Measurements from ENCODE around the gene LTBP2. TPM values are rescaled to one million over a fixed set of nuclear protein-coding genes. Genes with fewer than 3 reads are reported as not detected.

LTBP2 gene
- polyA plus RNA-seq, 1 donor from 2014 or later = 0.33 TPM

- no peaks in the 10 kb centered on the region for H3K36me3 ChIP-seq (ENCODE audit: insufficient read depth, low read length)
- TF ChIP-seq MXI1 (conservative IDR thresholded peaks at IDR 0.05; ENCODE audit: poor library complexity, severe bottlenecking) (no peak), SMC3 (conservative IDR thresholded peaks at IDR 0.05; ENCODE audit: poor library complexity) (no peak), CTCF (IDR thresholded peaks at IDR 0.05; ENCODE audit: poor library complexity, severe bottlenecking) (no peak), RAD21 (conservative IDR thresholded peaks at IDR 0.05) (no peak), REST (IDR thresholded peaks at IDR 0.05; ENCODE audit: borderline replicate concordance) (no peak), POLR2AphosphoS5 (IDR thresholded peaks at IDR 0.05) (no peak), EP300 (conservative IDR thresholded peaks at IDR 0.05; ENCODE audit: poor library complexity, severe bottlenecking) (no peak), TAF1 (IDR thresholded peaks at IDR 0.05; ENCODE audit: low read depth) (no peak), EZH2 (IDR thresholded peaks at IDR 0.05; ENCODE audit: borderline replicate concordance, insufficient read depth, low read length, poor library complexity, severe bottlenecking) (no peak)
Measured at GRCh38 chr14:74522740-74523139, 89.3 kb downstream of the LTBP2 start.

GRCh38 chr14:74521756-74522155, 90.3 kb downstream of the LTBP2 start:
- no peaks in the 10 kb centered on the region for H4K20me1 ChIP-seq (ENCODE audit: insufficient read depth)
- H3K27ac ChIP-seq (ENCODE audit: low read length) = no peak overlapping the region
- no peak overlapping the region for H3K4me3 ChIP-seq (ENCODE audit: low read length)
- H3K9me3 ChIP-seq (ENCODE audit: low read length) = no peaks in the 10 kb centered on the region
- no peaks in the 10 kb centered on the region for H3K9me2 ChIP-seq (ENCODE audit: insufficient read depth, low read length)
- H2AFZ ChIP-seq (ENCODE audit: low read depth, low read length) = no peak overlapping the region
- H3K27me3 ChIP-seq (ENCODE audit: insufficient read depth, low read depth, low read length) = no peaks in the 10 kb centered on the region
- H3K4me2 ChIP-seq (ENCODE audit: low read length) = no peak overlapping the region
- H3K79me2 ChIP-seq (replicated peaks; ENCODE audit: insufficient read depth, low read length) = no peaks in the 10 kb centered on the region
- no peak overlapping the region for H3K9ac ChIP-seq (ENCODE audit: low read length)
- no peak for TF ChIP-seq EZH2 (IDR thresholded peaks at IDR 0.05; ENCODE audit: borderline replicate concordance, insufficient read depth, low read length, poor library complexity, severe bottlenecking)
- no peak for TF ChIP-seq EP300 (conservative IDR thresholded peaks at IDR 0.05; ENCODE audit: poor library complexity, severe bottlenecking)
- TF ChIP-seq TAF1 (IDR thresholded peaks at IDR 0.05; ENCODE audit: low read depth) = no peak
- TF ChIP-seq SMC3 (conservative IDR thresholded peaks at IDR 0.05; ENCODE audit: poor library complexity) = no peak
- no peak for TF ChIP-seq CTCF (IDR thresholded peaks at IDR 0.05; ENCODE audit: poor library complexity, severe bottlenecking)
- no peak for TF ChIP-seq POLR2AphosphoS5 (IDR thresholded peaks at IDR 0.05)
- no peak for TF ChIP-seq REST (IDR thresholded peaks at IDR 0.05; ENCODE audit: borderline replicate concordance)
- no peak for TF ChIP-seq MXI1 (conservative IDR thresholded peaks at IDR 0.05; ENCODE audit: poor library complexity, severe bottlenecking)
- TF ChIP-seq RAD21 (conservative IDR thresholded peaks at IDR 0.05) = no peak
- no peaks in the 10 kb centered on the region for H3F3A ChIP-seq (ENCODE audit: insufficient read depth, low read length, poor library complexity, severe bottlenecking)
- H3K36me3 ChIP-seq (ENCODE audit: insufficient read depth, low read length) = no peaks in the 10 kb centered on the region

More at GRCh38 chr14:74522740-74523139, 89.3 kb downstream of the LTBP2 start:
- Histone ChIP-seq H2AFZ (ENCODE audit: low read depth, low read length) (no peak overlapping the region), H3K9ac (ENCODE audit: low read length) (no peak overlapping the region), H3K9me3 (ENCODE audit: low read length) (no peaks in the 10 kb centered on the region), H3K79me2 (replicated peaks; ENCODE audit: insufficient read depth, low read length) (no peaks in the 10 kb centered on the region), H3K4me3 (ENCODE audit: low read length) (no peak overlapping the region), H3K27ac (ENCODE audit: low read length) (no peak overlapping the region), H3K4me2 (ENCODE audit: low read length) (no peak overlapping the region), H4K20me1 (ENCODE audit: insufficient read depth) (no peaks in the 10 kb centered on the region), H3F3A (ENCODE audit: insufficient read depth, low read length, poor library complexity, severe bottlenecking) (no peaks in the 10 kb centered on the region), H3K27me3 (ENCODE audit: insufficient read depth, low read depth, low read length) (no peaks in the 10 kb centered on the region), H3K9me2 (ENCODE audit: insufficient read depth, low read length) (no peaks in the 10 kb centered on the region)

Measured in neural cell (in vitro differentiated cells).